ENCODE measurements around the gene ERVK3-1.
"Not testable (repeated sequence)": the region's sequence is repeated elsewhere in the genome, so short reads cannot be mapped to it uniquely, and the experiment has no call there.

Gene ERVK3-1

DNA sequence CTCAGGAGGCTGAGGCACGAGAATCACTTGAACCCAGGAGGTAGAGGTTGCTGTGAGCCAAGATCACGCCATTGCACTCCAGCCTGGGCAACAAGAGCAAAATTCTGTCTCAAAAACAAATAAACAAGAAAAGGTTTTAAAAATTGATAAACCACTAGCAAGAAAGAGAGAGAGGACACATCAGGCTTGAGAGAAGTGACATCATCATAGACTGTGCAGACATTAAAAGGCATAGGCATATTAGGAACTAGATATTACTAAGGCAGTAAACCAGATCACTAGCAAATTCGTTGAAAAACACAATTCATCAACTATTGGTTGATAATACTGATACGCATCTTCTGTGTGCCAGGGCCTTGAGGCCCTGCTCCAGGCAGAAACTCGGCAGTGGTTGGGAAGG is 40.4 kb downstream of the ERVK3-1 start:
- no peak overlapping the region for H3K27ac ChIP-seq
- no peaks in the 10 kb centered on the region for H3K79me2 ChIP-seq (ENCODE audit: insufficient read depth, low read depth)
- no peaks in the 10 kb centered on the region for H4K20me1 ChIP-seq (ENCODE audit: insufficient read depth)
- H3K4me2 ChIP-seq = no peak overlapping the region
- H3K27me3 ChIP-seq (ENCODE audit: insufficient read depth, low read depth) = peaks cover 13% of the 10 kb centered on the region; the same call in 1 of the 2 replicates
- H2AFZ ChIP-seq (ENCODE audit: low read depth) = no peak overlapping the region
- TF ChIP-seq, protein P1, sequence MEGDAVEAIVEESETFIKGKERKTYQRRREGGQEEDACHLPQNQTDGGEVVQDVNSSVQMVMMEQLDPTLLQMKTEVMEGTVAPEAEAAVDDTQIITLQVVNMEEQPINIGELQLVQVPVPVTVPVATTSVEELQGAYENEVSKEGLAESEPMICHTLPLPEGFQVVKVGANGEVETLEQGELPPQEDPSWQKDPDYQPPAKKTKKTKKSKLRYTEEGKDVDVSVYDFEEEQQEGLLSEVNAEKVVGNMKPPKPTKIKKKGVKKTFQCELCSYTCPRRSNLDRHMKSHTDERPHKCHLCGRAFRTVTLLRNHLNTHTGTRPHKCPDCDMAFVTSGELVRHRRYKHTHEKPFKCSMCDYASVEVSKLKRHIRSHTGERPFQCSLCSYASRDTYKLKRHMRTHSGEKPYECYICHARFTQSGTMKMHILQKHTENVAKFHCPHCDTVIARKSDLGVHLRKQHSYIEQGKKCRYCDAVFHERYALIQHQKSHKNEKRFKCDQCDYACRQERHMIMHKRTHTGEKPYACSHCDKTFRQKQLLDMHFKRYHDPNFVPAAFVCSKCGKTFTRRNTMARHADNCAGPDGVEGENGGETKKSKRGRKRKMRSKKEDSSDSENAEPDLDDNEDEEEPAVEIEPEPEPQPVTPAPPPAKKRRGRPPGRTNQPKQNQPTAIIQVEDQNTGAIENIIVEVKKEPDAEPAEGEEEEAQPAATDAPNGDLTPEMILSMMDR (conservative IDR thresholded peaks at IDR 0.05; ENCODE audit: low read depth, low read length) = no peak
- no peak overlapping the region for H3K9ac ChIP-seq
- H3K4me3 ChIP-seq (IDR thresholded peaks at IDR 0.05; ENCODE audit: insufficient read depth, low read depth, low read length) = no peak overlapping the region
- no peaks in the 10 kb centered on the region for H3K4me1 ChIP-seq (ENCODE audit: low read depth, poor library complexity, severe bottlenecking)
- H3K36me3 ChIP-seq (ENCODE audit: insufficient read depth) = no peaks in the 10 kb centered on the region

- peaks cover 13% of the 10 kb centered on the region; the same call in 1 of the 2 replicates for H3K27me3 ChIP-seq (ENCODE audit: insufficient read depth, low read depth)
- H4K20me1 ChIP-seq (ENCODE audit: insufficient read depth) = no peaks in the 10 kb centered on the region
- no peak overlapping the region for H3K4me2 ChIP-seq
- no peak overlapping the region for H2AFZ ChIP-seq (ENCODE audit: low read depth)
- no peaks in the 10 kb centered on the region for H3K36me3 ChIP-seq (ENCODE audit: insufficient read depth)
- no peak overlapping the region for H3K9ac ChIP-seq
- TF ChIP-seq, protein P1 (conservative IDR thresholded peaks at IDR 0.05; ENCODE audit: low read depth, low read length) = no peak
- H3K27ac ChIP-seq = no peak overlapping the region
- no peaks in the 10 kb centered on the region for H3K4me1 ChIP-seq (ENCODE audit: low read depth, poor library complexity, severe bottlenecking)
- no peaks in the 10 kb centered on the region for H3K79me2 ChIP-seq (ENCODE audit: insufficient read depth, low read depth)
- no peak overlapping the region for H3K4me3 ChIP-seq (IDR thresholded peaks at IDR 0.05; ENCODE audit: insufficient read depth, low read depth, low read length)
These were observed 42.1 kb downstream of the ERVK3-1 start for GRCh38 chr19:58346961-58347929.

- H3K79me2 ChIP-seq (ENCODE audit: insufficient read depth, low read depth); H3K9ac ChIP-seq; H3K4me1 ChIP-seq (ENCODE audit: low read depth, poor library complexity, severe bottlenecking); H3K4me3 ChIP-seq (IDR thresholded peaks at IDR 0.05; ENCODE audit: insufficient read depth, low read depth, low read length); H3K4me2 ChIP-seq; H3K36me3 ChIP-seq (ENCODE audit: insufficient read depth); H3K27ac ChIP-seq; H2AFZ ChIP-seq (ENCODE audit: low read depth); H4K20me1 ChIP-seq (ENCODE audit: insufficient read depth): not testable (repeated sequence)
- peaks cover 13% of the 10 kb centered on the region; the same call in 1 of the 2 replicates for H3K27me3 ChIP-seq (ENCODE audit: insufficient read depth, low read depth)
These were observed 42.9 kb downstream of the ERVK3-1 start for GRCh38 chr19:58348080-58348479.

DNA sequence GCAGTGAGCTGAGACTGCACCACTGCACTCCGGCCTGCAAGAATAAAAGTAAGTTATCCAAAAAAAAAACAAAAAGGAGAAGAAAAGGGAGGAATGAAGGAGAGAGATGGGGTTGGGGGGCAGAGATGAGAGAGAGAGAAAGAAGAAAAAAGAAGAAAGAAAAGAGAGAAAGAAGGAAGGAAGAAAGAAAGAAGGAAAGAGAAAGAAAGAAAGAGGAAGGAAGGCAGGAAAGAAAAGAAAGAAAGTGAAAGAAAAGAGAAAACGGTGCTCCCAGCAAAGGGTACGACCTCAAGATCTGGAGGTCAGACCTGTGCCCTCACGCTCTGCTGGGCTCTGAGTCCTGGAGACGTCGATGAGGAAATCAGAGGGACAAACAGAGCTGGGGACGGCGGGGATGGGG is 44.4 kb downstream of the ERVK3-1 start:
- no peak overlapping the region for H3K27ac ChIP-seq
- no peak overlapping the region for H2AFZ ChIP-seq (ENCODE audit: low read depth)
- no peaks in the 10 kb centered on the region for H3K79me2 ChIP-seq (ENCODE audit: insufficient read depth, low read depth)
- no peak overlapping the region; the same call in 1 of the 2 replicates for H3K4me2 ChIP-seq
- no peaks in the 10 kb centered on the region for H3K36me3 ChIP-seq (ENCODE audit: insufficient read depth)
- H3K4me3 ChIP-seq (IDR thresholded peaks at IDR 0.05; ENCODE audit: insufficient read depth, low read depth, low read length) = no peak overlapping the region
- H3K27me3 ChIP-seq (ENCODE audit: insufficient read depth, low read depth) = peaks cover 13% of the 10 kb centered on the region; the same call in 1 of the 2 replicates
- H4K20me1 ChIP-seq (ENCODE audit: insufficient read depth) = no peaks in the 10 kb centered on the region
- no peaks in the 10 kb centered on the region for H3K4me1 ChIP-seq (ENCODE audit: low read depth, poor library complexity, severe bottlenecking)
- TF ChIP-seq, protein P1 (conservative IDR thresholded peaks at IDR 0.05; ENCODE audit: low read depth, low read length) = no peak
- no peak overlapping the region for H3K9ac ChIP-seq

All from KMS-11 (cell line).